Trophoblast cell (in vitro differentiated cells and primary cell): Measurements from ENCODE around the gene IZUMO4.

Experiments used
- DNase-seq, 2 donors: peaks; one replicate each; pipeline ENCODE4 v3.0.0-alpha.2; 2016
- H2AFZ ChIP-seq: 2 replicates; pipeline ENCODE4 v1.6.1; 2013; ENCODE audit warnings: low read length, moderate library complexity, mild to moderate bottlenecking; ENCODE audit not compliant: insufficient read depth, poor library complexity
- H2AK5ac ChIP-seq: 2 replicates; pipeline ENCODE4 v1.6.1; 2013; ENCODE audit warnings: mild to moderate bottlenecking, low read length
- H2BK120ac ChIP-seq: 2 replicates; pipeline ENCODE4 v1.6.1; 2013; ENCODE audit warnings: low read length, mild to moderate bottlenecking, moderate library complexity; ENCODE audit not compliant: insufficient read depth, poor library complexity
- H2BK12ac ChIP-seq: 2 replicates; pipeline ENCODE4 v1.6.1; 2013; ENCODE audit warnings: mild to moderate bottlenecking, low read length, moderate library complexity
- H2BK5ac ChIP-seq: 2 replicates; pipeline ENCODE4 v1.6.1; 2013; ENCODE audit warnings: low read length, low read depth, moderate library complexity, mild to moderate bottlenecking; ENCODE audit not compliant: poor library complexity
- H3K14ac ChIP-seq: 2 replicates; pipeline ENCODE4 v1.6.1; 2013; ENCODE audit warnings: mild to moderate bottlenecking, low read length
- H3K18ac ChIP-seq: 2 replicates; pipeline ENCODE4 v1.6.1; 2013; ENCODE audit warnings: mild to moderate bottlenecking, low read length
- H3K23ac ChIP-seq: 2 replicates; pipeline ENCODE4 v1.6.1; 2013; ENCODE audit warnings: low read length
- H3K27ac ChIP-seq: 2 replicates; pipeline ENCODE4 v1.5.1; 2013; ENCODE audit warnings: low read depth, mild to moderate bottlenecking, inconsistent platforms, low read length, moderate library complexity
- H3K27me3 ChIP-seq: 2 replicates; pipeline ENCODE4 v1.6.1; 2013; ENCODE audit warnings: inconsistent platforms, mild to moderate bottlenecking, low read length, moderate library complexity; ENCODE audit not compliant: insufficient read depth
- H3K36me3 ChIP-seq, 2 experiments: 1 replicate in 1 of 2; 2 replicates in 1 of 2; pipeline ENCODE4 v1.6.1; 2013; ENCODE audit warnings: low read length in 2 of 2, mild to moderate bottlenecking in 2 of 2, moderate library complexity in 1 of 2; ENCODE audit not compliant: insufficient read depth in 2 of 2, control insufficient read depth in 1 of 2
- H3K4ac ChIP-seq: 2 replicates; pipeline ENCODE4 v1.6.1; 2013; ENCODE audit warnings: low read depth, mild to moderate bottlenecking, low read length, moderate library complexity
- H3K4me1 ChIP-seq, 2 experiments: 1 replicate in 1 of 2; 2 replicates in 1 of 2; pipeline ENCODE4 v1.6.1; 2013; ENCODE audit warnings: low read length in 2 of 2, mild to moderate bottlenecking in 2 of 2, moderate library complexity in 1 of 2; ENCODE audit not compliant: insufficient read depth in 2 of 2, control insufficient read depth in 1 of 2
- H3K4me2 ChIP-seq: 2 replicates; pipeline ENCODE4 v1.6.1; 2013; ENCODE audit warnings: inconsistent platforms, mild to moderate bottlenecking, low read length, moderate library complexity
- H3K4me3 ChIP-seq: 2 replicates; pipeline ENCODE4 v1.5.1; 2013; ENCODE audit warnings: mild to moderate bottlenecking, low read depth, low read length, inconsistent platforms
- H3K79me1 ChIP-seq: one replicate; pipeline ENCODE4 v1.6.1; 2013; ENCODE audit warnings: low read length
- H3K79me2 ChIP-seq: 2 replicates; pipeline ENCODE4 v1.6.1; 2013; ENCODE audit warnings: low read length, mild to moderate bottlenecking; ENCODE audit not compliant: control insufficient read depth, insufficient read depth, poor library complexity
- H3K9ac ChIP-seq: 2 replicates; pipeline ENCODE4 v1.6.1; 2013; ENCODE audit warnings: mild to moderate bottlenecking, low read length
- H3K9me3 ChIP-seq: 2 replicates; pipeline ENCODE4 v1.6.1; 2013; ENCODE audit warnings: low read depth, mild to moderate bottlenecking, control low read depth, inconsistent platforms, low read length; ENCODE audit not compliant: insufficient read depth
- H4K12ac ChIP-seq: 2 replicates; pipeline ENCODE4 v1.6.1; 2013; ENCODE audit warnings: low read depth, mild to moderate bottlenecking, low read length, moderate library complexity
- H4K8ac ChIP-seq: 2 replicates; pipeline ENCODE4 v1.6.1; 2013; ENCODE audit warnings: low read depth, mild to moderate bottlenecking, low read length, moderate library complexity
- H4K91ac ChIP-seq: one replicate; pipeline ENCODE4 v1.6.1; 2013; ENCODE audit warnings: low read depth, mild to moderate bottlenecking, low read length, moderate library complexity
- WGBS: extraction: QIAGEN DNeasy Blood & Tissue Kit; methylation state at CpG from one replicate; pipeline ENCODE4 v1.1.7; 2013; ENCODE audit warnings: missing lambda C conversion rate; ENCODE audit not compliant: insufficient read length, insufficient coverage; ENCODE audit errors: extremely low coverage; 5-methylcytosine and 5-hydroxymethylcytosine counted together

IZUMO4 gene

DNA sequence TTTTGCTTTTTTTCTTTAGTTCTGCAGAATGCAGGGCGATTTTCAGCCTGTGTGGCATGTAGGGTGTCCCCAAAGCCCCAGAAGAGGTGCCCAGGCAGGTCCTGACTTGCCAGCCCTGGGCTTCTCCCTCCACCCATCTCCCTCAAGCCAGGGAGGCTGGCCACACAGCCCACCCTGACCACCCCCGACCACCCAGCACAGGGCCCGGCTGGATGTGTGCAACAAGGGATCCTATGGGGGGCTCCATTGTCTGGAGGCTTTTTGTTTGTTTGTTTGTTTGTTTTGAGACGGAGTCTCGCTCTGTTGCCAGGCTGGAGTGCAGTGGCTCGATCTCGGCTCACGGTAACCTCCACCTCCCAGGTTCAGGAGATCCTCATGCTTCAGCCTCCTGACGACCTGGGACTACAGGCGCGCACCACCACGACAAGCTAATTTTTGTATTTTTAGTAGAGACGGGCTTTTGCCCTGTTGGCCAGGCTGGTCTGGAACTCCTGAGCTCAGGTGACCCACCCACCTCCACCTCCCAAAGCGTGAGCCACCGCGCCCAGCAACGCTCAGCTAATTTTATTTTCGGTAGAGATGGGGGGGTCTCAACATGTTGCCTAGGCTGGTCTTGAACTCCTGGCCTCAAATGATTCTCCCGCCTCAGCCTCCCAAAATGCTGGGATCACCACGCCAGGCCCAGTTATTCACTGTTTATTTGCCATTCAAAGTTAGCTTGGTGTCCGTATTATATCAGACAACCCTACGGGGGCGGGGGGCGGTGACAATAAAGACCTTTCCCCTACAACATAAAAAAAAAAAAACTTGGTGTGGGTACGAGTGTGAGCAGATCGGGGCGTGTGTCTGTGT lies 37.9 kb upstream of the IZUMO4 start:
- H3K4me3 ChIP-seq = no peak overlapping the region
- peak overlapping the region; percentile 36 for H3K18ac ChIP-seq
- H2BK5ac ChIP-seq = peak overlapping the region; percentile 15
- no peak overlapping the region for H3K9ac ChIP-seq
- peaks cover 35% of the 10 kb centered on the region for H3K79me1 ChIP-seq
- peak overlapping the region; percentile 26 for H2AFZ ChIP-seq
- no peaks in the 10 kb centered on the region for H3K27me3 ChIP-seq
- H4K8ac ChIP-seq = peak overlapping the region; percentile 79
- H3K36me3 ChIP-seq = no peaks in the 10 kb centered on the region
- no peak overlapping the region for H3K23ac ChIP-seq
- peaks cover 29 to 32% of the 10 kb centered on the region in 2 experiments for H3K4me1 ChIP-seq
- H3K9me3 ChIP-seq = no peaks in the 10 kb centered on the region
- H3K27ac ChIP-seq = peak overlapping the region; percentile 92
- peak overlapping the region; percentile 50 for H3K4ac ChIP-seq
- no peak overlapping the region for H3K4me2 ChIP-seq
- WGBS = no CpG with 5 or more reads among the region's 27 CpGs
- peak overlapping the region; percentile 19 for H4K12ac ChIP-seq
- H2BK12ac ChIP-seq = peak overlapping the region; percentile 44
- H3K14ac ChIP-seq = peak overlapping the region; percentile 59
- no peak for DNase-seq
- H3K79me2 ChIP-seq = peaks cover 8% of the 10 kb centered on the region
- peak overlapping the region; percentile 77 for H2BK120ac ChIP-seq
- H2AK5ac ChIP-seq = peak overlapping the region; percentile 71
- H4K91ac ChIP-seq = peak overlapping the region; percentile 96

DNA sequence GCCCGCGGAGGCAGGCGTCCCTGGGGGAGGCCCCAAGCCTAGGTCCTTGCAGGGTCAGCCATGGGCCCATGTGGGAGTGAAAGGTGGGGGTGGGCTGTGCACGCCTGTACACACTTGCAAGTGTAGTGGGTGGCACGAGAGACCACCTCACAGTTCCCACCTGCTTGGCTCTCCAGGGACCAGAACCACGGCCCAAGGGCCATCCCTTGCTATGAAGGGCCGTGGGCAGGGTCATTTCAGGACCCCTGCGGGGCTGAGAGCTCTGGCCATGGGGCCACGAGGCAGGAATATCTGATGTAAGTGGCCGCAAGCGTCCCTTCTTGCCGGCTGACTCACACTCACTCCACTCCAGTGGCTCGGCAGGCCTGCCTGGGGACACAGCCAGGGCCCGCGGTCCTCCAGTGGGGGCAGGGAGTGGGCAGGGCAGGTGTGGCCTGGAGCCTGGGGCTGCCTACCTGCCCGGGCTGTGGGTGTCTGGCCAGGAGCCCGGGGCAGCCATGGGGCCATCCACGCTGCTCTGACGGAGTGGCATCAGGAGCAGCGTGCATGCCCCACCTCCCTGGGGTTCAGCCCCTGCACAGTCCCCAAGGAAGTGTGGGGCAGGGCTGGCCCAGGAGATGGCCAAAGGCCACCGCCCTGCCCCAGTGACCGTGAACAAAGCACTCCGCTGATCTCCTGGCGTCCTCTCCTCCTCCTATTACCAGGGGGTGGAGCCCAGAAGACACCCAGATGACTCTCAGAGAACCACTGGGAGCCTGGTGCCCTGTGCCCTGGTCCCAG lies 37.1 kb upstream of the IZUMO4 start:
- no peak overlapping the region for H3K4me3 ChIP-seq
- no peaks in the 10 kb centered on the region for H3K27me3 ChIP-seq
- H3K14ac ChIP-seq = peak overlapping the region; percentile 59
- H3K36me3 ChIP-seq = no peaks in the 10 kb centered on the region
- H2BK120ac ChIP-seq = peak overlapping the region; percentile 65
- peak overlapping the region; percentile 15 for H2BK5ac ChIP-seq
- H3K4me1 ChIP-seq = peaks cover 29 to 32% of the 10 kb centered on the region in 2 experiments
- peak overlapping the region; percentile 59 for H2AK5ac ChIP-seq
- H3K4me2 ChIP-seq = no peak overlapping the region
- peak overlapping the region; percentile 26 for H2AFZ ChIP-seq
- H3K79me2 ChIP-seq = peaks cover 8% of the 10 kb centered on the region
- peak overlapping the region; percentile 96 for H4K91ac ChIP-seq
- H3K27ac ChIP-seq = peak overlapping the region; percentile 92
- H2BK12ac ChIP-seq = peak overlapping the region; percentile 44
- peak overlapping the region; percentile 79 for H4K8ac ChIP-seq
- H3K9me3 ChIP-seq = no peaks in the 10 kb centered on the region
- no peak overlapping the region for H3K9ac ChIP-seq
- WGBS = no CpG with 5 or more reads among the region's 24 CpGs
- peak overlapping the region; percentile 50 for H3K4ac ChIP-seq
- H3K79me1 ChIP-seq = peaks cover 35% of the 10 kb centered on the region
- H3K18ac ChIP-seq = peak overlapping the region; percentile 36
- DNase-seq = peak; percentile 76 to 81
- peak overlapping the region; percentile 19 for H4K12ac ChIP-seq
- no peak overlapping the region for H3K23ac ChIP-seq

DNA sequence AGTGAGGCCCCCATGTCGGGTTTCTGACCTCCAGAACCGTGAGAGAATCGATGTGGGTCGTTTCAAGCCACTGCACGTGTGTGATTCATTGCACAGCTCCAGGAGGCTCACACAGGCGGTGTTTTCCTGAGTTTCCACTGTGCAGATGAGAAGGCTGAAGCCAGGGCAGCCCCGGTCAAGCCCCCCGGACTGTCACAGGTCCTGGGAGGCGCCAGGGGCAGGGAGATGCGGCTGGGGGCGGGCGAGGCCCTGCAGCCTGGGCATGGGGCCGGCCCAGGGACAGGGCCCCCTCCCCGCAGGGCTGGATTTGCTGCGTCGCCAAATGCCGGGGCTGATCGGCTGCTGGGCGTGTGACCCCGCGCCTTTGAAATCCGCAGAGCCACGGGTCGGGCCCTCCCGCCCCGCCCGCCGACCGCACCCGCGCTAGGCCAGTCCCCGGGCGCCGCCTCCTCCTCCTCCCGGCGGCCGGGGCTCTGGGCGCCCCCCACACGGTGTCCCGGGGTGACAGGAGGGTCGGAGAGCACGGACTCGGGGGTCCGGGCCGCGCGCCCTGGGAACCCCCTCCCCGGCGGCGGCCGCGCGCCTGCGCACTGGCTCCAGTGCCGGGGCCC lies 35.7 kb upstream of the IZUMO4 start:
- peak overlapping the region; percentile 94 for H3K18ac ChIP-seq
- H4K8ac ChIP-seq = peak overlapping the region; percentile 90
- H3K23ac ChIP-seq = no peak overlapping the region
- H3K4me3 ChIP-seq = peak overlapping the region; percentile 82
- peak overlapping the region; percentile 92 for H3K14ac ChIP-seq
- peak overlapping the region; percentile 69 for H4K12ac ChIP-seq
- peak overlapping the region; percentile 92 for H3K27ac ChIP-seq
- H4K91ac ChIP-seq = peak overlapping the region; percentile 96
- peak overlapping the region; percentile 84 for H3K4me2 ChIP-seq
- H2BK5ac ChIP-seq = peak overlapping the region; percentile 96
- H2AK5ac ChIP-seq = peak overlapping the region; percentile 85
- H2BK12ac ChIP-seq = peak overlapping the region; percentile 37
- H3K79me1 ChIP-seq = peaks cover 33% of the 10 kb centered on the region
- H2BK120ac ChIP-seq = peak overlapping the region; percentile 81
- peaks cover 29 to 32% of the 10 kb centered on the region in 2 experiments for H3K4me1 ChIP-seq
- H3K79me2 ChIP-seq = peaks cover 8% of the 10 kb centered on the region
- no CpG with 5 or more reads among the region's 55 CpGs for WGBS
- H3K9ac ChIP-seq = peak overlapping the region; percentile 83
- no peaks in the 10 kb centered on the region for H3K36me3 ChIP-seq
- DNase-seq = peak; percentile 69 to 71
- peak overlapping the region; percentile 73 for H3K4ac ChIP-seq
- H3K27me3 ChIP-seq = no peaks in the 10 kb centered on the region
- H2AFZ ChIP-seq = peak overlapping the region; percentile 46
- no peaks in the 10 kb centered on the region for H3K9me3 ChIP-seq
